Esophagus muscularis mucosa (tissue), 4 donors: ENCODE data around the gene KCND3. TPM values are rescaled to one million over a fixed set of nuclear protein-coding genes. Genes with fewer than 3 reads are reported as not detected.

Experiments used
- DNase-seq: peaks from one replicate; pipeline ENCODE4 v3.0.0-alpha.2; 2017; ENCODE audit errors: extremely low spot score
- H3K27ac ChIP-seq, 4 donors: fragments of 200-600 bp; sonication (generic); replicated peaks in 1 of 4; 1 replicate in 3 of 4; 2 replicates in 1 of 4; pipeline ENCODE4 v1.5.1; 2016 to 2019; ENCODE audit warnings: mild to moderate bottlenecking in 1 of 4
- H3K27me3 ChIP-seq, 4 donors: fragments of 200-600 bp; sonication (generic); one replicate each; pipeline versions ENCODE4 v1.5.1 to v1.6.0; 2016 to 2019
- H3K36me3 ChIP-seq, 4 donors: fragments of 200-600 bp; sonication (generic); one replicate each; pipeline ENCODE4 v1.5.1; 2016 to 2019
- H3K4me1 ChIP-seq, 4 donors: fragments of 200-600 bp; sonication (generic); one replicate each; pipeline ENCODE4 v1.5.1; 2016 to 2019
- H3K4me3 ChIP-seq, 4 donors: fragments of 200-600 bp; sonication (generic); 1 replicate in 2 of 4; 2 replicates in 2 of 4; pipeline ENCODE4 v1.5.1; 2016 to 2019; ENCODE audit warnings: mild to moderate bottlenecking in 4 of 4, moderate library complexity in 1 of 4
- H3K9me3 ChIP-seq, 4 donors: fragments of 200-600 bp; sonication (generic); 1 replicate in 3 of 4; 2 replicates in 1 of 4; pipeline ENCODE4 v1.5.1; 2016 to 2019
- EP300 ChIP-seq: sonication (generic); formaldehyde crosslinking; IDR thresholded peaks from one replicate; pipeline ENCODE4 v1.6.1; 2017; ENCODE audit warnings: antibody characterized with exemption
- POLR2A ChIP-seq: fragments of 450-650 bp; IDR thresholded peaks from one replicate; pipeline ENCODE4 v1.6.1; 2017; ENCODE audit warnings: antibody characterized with exemption, moderate library complexity, mild to moderate bottlenecking, low read depth
- POLR2AphosphoS5 ChIP-seq, 2 donors: sonication (generic); formaldehyde crosslinking; IDR thresholded peaks; one replicate each; pipeline ENCODE4 v1.6.1; 2017; ENCODE audit warnings: antibody characterized with exemption in 2 of 2
- WGBS: methylation state at CpG from one replicate; pipeline ENCODE4 v1.1.5; 2018; 5-methylcytosine and 5-hydroxymethylcytosine counted together
- intact Hi-C: fragments of 100-400 bp; cut with DNase I; formaldehyde crosslinking; loops from one replicate; pipeline ENCODE4 v1.15.1; 2023
- total RNA-seq, 4 donors: library from RNA; depleted of rRNA; stranded (reverse); fragments of >200 nt; gene quantifications; one replicate each; pipeline versions ENCODE4 v1.1.0 to v1.2.1, GENCODE V29; 2016
- TF ChIP-seq, protein P1 (sequence below), 3 experiments: fragments of 200-600 bp in 2 of 3; fragments of 450-650 bp in 1 of 3; sonication (generic) in 2 of 3; IDR thresholded peaks; one replicate each; pipeline ENCODE4 v1.5.1; 2017 to 2019; ENCODE audit warnings: antibody characterized with exemption in 3 of 3, mild to moderate bottlenecking in 2 of 3, moderate library complexity in 1 of 3

The KCND3 gene
- total RNA-seq, 4 donors from 2014 or later: 25.7 to 57.6 (median 47.5) TPM

DNA sequence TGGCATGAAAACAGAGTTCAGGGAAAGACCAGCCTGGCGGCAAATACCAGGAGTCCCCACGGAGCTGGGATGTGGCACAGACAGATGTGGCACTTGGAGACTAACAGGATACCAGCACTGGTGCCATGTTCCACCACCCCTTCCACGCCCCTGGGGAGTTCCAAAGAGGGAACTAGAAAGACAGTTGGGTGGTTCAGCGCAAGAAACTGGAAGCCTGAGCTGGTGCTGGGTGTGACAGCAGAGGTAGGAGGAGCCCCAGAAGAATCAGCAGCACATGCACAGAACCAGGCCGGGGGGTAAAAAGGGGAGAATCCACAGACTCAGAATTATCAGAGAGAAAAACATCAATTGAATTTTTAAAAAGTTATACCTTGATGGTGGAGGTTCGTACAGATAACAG is 211.4 kb downstream of the KCND3 start:
- intact Hi-C loops: no loop called here
- no peak for DNase-seq
- 88% methylated on average over 6 of the region's 6 CpGs for WGBS
- Histone ChIP-seq H3K9me3 (no peaks in the 10 kb centered on the region), H3K27ac (no peak overlapping the region), H3K4me1 (peaks cover 0 to 11% (median 1%) of the 10 kb centered on the region in 4 donors), H3K36me3 (peaks cover 7 to 31% (median 21%) of the 10 kb centered on the region in 4 donors), H3K4me3 (no peak overlapping the region), H3K27me3 (no peaks in the 10 kb centered on the region)
- TF ChIP-seq, protein P1, sequence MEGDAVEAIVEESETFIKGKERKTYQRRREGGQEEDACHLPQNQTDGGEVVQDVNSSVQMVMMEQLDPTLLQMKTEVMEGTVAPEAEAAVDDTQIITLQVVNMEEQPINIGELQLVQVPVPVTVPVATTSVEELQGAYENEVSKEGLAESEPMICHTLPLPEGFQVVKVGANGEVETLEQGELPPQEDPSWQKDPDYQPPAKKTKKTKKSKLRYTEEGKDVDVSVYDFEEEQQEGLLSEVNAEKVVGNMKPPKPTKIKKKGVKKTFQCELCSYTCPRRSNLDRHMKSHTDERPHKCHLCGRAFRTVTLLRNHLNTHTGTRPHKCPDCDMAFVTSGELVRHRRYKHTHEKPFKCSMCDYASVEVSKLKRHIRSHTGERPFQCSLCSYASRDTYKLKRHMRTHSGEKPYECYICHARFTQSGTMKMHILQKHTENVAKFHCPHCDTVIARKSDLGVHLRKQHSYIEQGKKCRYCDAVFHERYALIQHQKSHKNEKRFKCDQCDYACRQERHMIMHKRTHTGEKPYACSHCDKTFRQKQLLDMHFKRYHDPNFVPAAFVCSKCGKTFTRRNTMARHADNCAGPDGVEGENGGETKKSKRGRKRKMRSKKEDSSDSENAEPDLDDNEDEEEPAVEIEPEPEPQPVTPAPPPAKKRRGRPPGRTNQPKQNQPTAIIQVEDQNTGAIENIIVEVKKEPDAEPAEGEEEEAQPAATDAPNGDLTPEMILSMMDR (IDR thresholded peaks at IDR 0.05): no peak
- no peak for TF ChIP-seq POLR2AphosphoS5 (IDR thresholded peaks at IDR 0.05)
- no peak for TF ChIP-seq POLR2A
- no peak for TF ChIP-seq EP300

DNA sequence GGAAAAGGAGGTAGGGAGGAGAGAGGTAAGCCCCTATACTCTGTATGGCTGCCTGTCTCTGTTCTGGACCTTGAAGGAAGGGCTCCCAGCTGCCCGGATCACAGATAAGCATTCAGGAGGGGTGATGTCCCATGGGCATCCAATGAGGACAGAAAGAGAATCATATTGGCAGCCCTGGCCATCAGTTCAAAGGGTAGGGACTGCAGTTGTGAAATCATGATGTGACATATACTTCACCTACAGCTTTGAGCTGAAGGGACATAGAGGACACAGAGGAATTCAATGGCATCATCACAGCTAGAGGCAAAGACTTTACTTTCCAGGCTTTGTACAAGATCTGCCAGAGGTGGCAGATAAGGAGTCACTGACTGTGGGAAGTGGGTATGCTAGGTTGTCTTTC is 212.2 kb downstream of the KCND3 start:
- Histone ChIP-seq H3K9me3 (no peaks in the 10 kb centered on the region), H3K27me3 (no peaks in the 10 kb centered on the region), H3K27ac (no peak overlapping the region), H3K4me3 (no peak overlapping the region), H3K4me1 (peaks cover 0 to 11% (median 1%) of the 10 kb centered on the region in 4 donors), H3K36me3 (peaks cover 7 to 34% (median 21%) of the 10 kb centered on the region in 4 donors)
- intact Hi-C loops: no loop called here
- TF ChIP-seq EP300: no peak
- DNase-seq: no peak
- 93% methylated on average over 1 of the region's 1 CpG for WGBS

DNA sequence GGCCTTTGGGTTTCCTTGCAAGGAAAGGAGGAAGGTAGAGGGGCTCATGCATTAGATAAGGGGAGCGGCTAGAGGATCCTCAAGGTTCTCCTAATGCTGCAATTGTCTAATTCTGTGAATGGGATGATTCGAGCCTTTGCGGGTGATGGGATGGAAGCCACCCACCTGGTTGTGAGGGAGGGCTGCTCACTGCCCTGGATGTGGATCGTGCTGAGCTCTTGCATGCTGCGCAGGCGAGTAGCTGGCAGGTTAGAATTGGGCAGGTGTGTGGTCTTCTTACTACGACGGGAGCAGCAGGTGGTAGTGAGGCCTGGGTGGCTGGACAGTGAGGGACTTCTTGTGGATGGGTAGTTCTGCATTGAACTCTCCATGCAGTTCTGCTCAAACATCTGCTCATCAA is 212.6 kb downstream of the KCND3 start:
- Histone ChIP-seq H3K4me1 (peaks cover 0 to 11% (median 1%) of the 10 kb centered on the region in 4 donors), H3K27ac (no peak overlapping the region), H3K9me3 (no peaks in the 10 kb centered on the region), H3K36me3 (peaks cover 7 to 36% (median 21%) of the 10 kb centered on the region in 4 donors), H3K4me3 (no peak overlapping the region), H3K27me3 (no peaks in the 10 kb centered on the region)
- TF ChIP-seq POLR2A: no peak
- intact Hi-C loops: no loop called here
- no peak for DNase-seq
- WGBS: 92% methylated on average over 8 of the region's 8 CpGs

- no peaks in the 10 kb centered on the region for H3K9me3 ChIP-seq
- TF ChIP-seq POLR2A (no peak), POLR2AphosphoS5 (IDR thresholded peaks at IDR 0.05) (no peak)
- TF ChIP-seq, protein P1 (IDR thresholded peaks at IDR 0.05): no peak
- H3K4me3 ChIP-seq: no peak overlapping the region
- H3K27ac ChIP-seq: no peak overlapping the region
- H3K4me1 ChIP-seq: peaks cover 0 to 11% (median 1%) of the 10 kb centered on the region in 4 donors
- peaks cover 7 to 36% (median 21%) of the 10 kb centered on the region in 4 donors for H3K36me3 ChIP-seq
- DNase-seq: no peak
- intact Hi-C loops: no loop called here
- 58% methylated on average over 2 of the region's 2 CpGs for WGBS
- H3K27me3 ChIP-seq: no peaks in the 10 kb centered on the region
Measured at GRCh38 chr1:111776391-111776790, 213.1 kb downstream of the KCND3 start.

- intact Hi-C loops: no loop called here
- Histone ChIP-seq H3K9me3 (no peaks in the 10 kb centered on the region), H3K36me3 (peaks cover 7 to 36% (median 21%) of the 10 kb centered on the region in 4 donors), H3K4me1 (peaks cover 0 to 11% (median 1%) of the 10 kb centered on the region in 4 donors), H3K4me3 (no peak overlapping the region), H3K27ac (peak overlapping the region in 1 of 4 donors; percentile 6), H3K27me3 (no peaks in the 10 kb centered on the region)
- DNase-seq: no peak
- WGBS: 69% methylated on average over 7 of the region's 9 CpGs
- TF ChIP-seq EP300: no peak
- TF ChIP-seq POLR2AphosphoS5 (IDR thresholded peaks at IDR 0.05): no peak
- TF ChIP-seq POLR2A: no peak
- TF ChIP-seq, protein P1 (IDR thresholded peaks at IDR 0.05): no peak
Measured at GRCh38 chr1:111775966-111776365, 213.5 kb downstream of the KCND3 start.

DNA sequence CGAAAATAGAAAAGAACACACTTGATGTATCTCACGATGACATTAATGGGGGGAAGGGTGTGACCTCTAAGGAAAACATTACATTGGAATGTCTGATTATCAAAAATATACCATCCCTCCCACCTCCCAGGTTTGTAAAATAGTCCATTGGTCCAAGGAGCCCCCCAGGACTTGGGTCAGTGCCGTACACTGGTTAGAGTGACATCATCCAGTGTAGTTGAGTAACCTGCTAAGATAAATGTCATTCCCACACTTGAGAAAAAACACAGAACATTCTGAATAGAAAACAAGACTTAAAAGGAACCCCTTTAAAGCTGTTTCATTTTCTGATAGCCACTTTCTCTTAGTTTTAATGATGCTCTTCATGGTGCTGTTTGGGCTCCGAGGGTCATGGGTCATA is 218.6 kb downstream of the KCND3 start:
- intact Hi-C loops: no loop called here
- Histone ChIP-seq H3K9me3 (no peaks in the 10 kb centered on the region), H3K4me3 (no peak overlapping the region), H3K27ac (no peak overlapping the region), H3K36me3 (peaks cover 3 to 32% (median 23%) of the 10 kb centered on the region in 4 donors), H3K4me1 (peaks cover 0 to 24% (median 22%) of the 10 kb centered on the region in 4 donors), H3K27me3 (no peaks in the 10 kb centered on the region)
- TF ChIP-seq, protein P1 (IDR thresholded peaks at IDR 0.05): no peak
- TF ChIP-seq POLR2A: no peak
- no peak for TF ChIP-seq EP300
- TF ChIP-seq POLR2AphosphoS5 (IDR thresholded peaks at IDR 0.05): no peak
- 82% methylated on average over 4 of the region's 4 CpGs for WGBS
- no peak for DNase-seq
